UCSD-AML1 (cell line): ENCODE data around the gene MC2R.
"Not testable (repeated sequence)": the region's sequence is repeated elsewhere in the genome, so short reads cannot be mapped to it uniquely, and the experiment has no call there.

Experiments used
- DNase-seq: peaks from one replicate; lab custom pipeline; 2025; ENCODE audit not compliant: unreplicated experiment; lab: John Stamatoyannopoulos, UW

Gene MC2R

GRCh38 chr18:13894531-13894930 lies 20.8 kb downstream of the MC2R start:
- DNase-seq: no peak

GRCh38 chr18:13893418-13893760 lies 21.9 kb downstream of the MC2R start:
- no peak for DNase-seq

GRCh38 chr18:13892098-13892497 lies 23.2 kb downstream of the MC2R start:
- no peak for DNase-seq

GRCh38 chr18:13890761-13891361 lies 24.5 kb downstream of the MC2R start:
- DNase-seq: no peak

- no peak for DNase-seq
Measured at GRCh38 chr18:13889671-13890070, 25.7 kb downstream of the MC2R start.

GRCh38 chr18:13888191-13888716 lies 27.1 kb downstream of the MC2R start:
- no peak for DNase-seq

- DNase-seq: no peak
Measured at GRCh38 chr18:13885009-13885408, 30.3 kb downstream of the MC2R start.

GRCh38 chr18:13879937-13880336 lies 35.4 kb downstream of the MC2R start:
- DNase-seq: no peak

- DNase-seq: no peak
Measured at GRCh38 chr18:13879492-13879891, 35.8 kb downstream of the MC2R start.

- no peak for DNase-seq
Measured at GRCh38 chr18:13878857-13879256, 36.5 kb downstream of the MC2R start.

- DNase-seq: no peak
Measured at GRCh38 chr18:13877157-13877556, 38.2 kb downstream of the MC2R start.

- no peak for DNase-seq
Measured at GRCh38 chr18:13874558-13874957, 40.8 kb downstream of the MC2R start.

GRCh38 chr18:13872932-13873331 lies 42.4 kb downstream of the MC2R start:
- no peak for DNase-seq

GRCh38 chr18:13872373-13872772 lies 43.0 kb downstream of the MC2R start:
- DNase-seq: no peak

GRCh38 chr18:13871701-13872100 lies 43.6 kb downstream of the MC2R start:
- DNase-seq: no peak

GRCh38 chr18:13868501-13869271 lies 46.6 kb downstream of the MC2R start:
- DNase-seq: no peak

- DNase-seq: not testable (repeated sequence)
Measured at GRCh38 chr18:13862898-13863297, 52.4 kb downstream of the MC2R start.

- DNase-seq: no peak
Measured at GRCh38 chr18:13849791-13850190, 65.5 kb downstream of the MC2R start.

GRCh38 chr18:13836559-13836958 lies 78.8 kb downstream of the MC2R start:
- DNase-seq: no peak

GRCh38 chr18:13835202-13835601 lies 80.1 kb downstream of the MC2R start:
- DNase-seq: no peak

- no peak for DNase-seq
Measured at GRCh38 chr18:13834496-13835015, 80.8 kb downstream of the MC2R start.
